Measurements from ENCODE around the gene SMIM41.

Gene SMIM41

GRCh38 chr12:52046859-52047258, 32.6 kb upstream of the SMIM41 start:
- Histone ChIP-seq H3K4me3 (replicated peaks; ENCODE audit: low read depth, low read length) (no peak overlapping the region), H3K27me3 (replicated peaks; ENCODE audit: control insufficient read depth, insufficient read depth, low read length) (no peaks in the 10 kb centered on the region), H3K36me3 (ENCODE audit: control insufficient read depth, insufficient read depth, low read length) (no peaks in the 10 kb centered on the region)
- no peak for TF ChIP-seq CTCF (IDR thresholded peaks at IDR 0.05; ENCODE audit: insufficient read depth, low read length, poor library complexity, severe bottlenecking)
- DNase-seq (ENCODE audit: extremely low read depth, insufficient read length): no peak

- H3K27me3 ChIP-seq (replicated peaks; ENCODE audit: control insufficient read depth, insufficient read depth, low read length): no peaks in the 10 kb centered on the region
- no peaks in the 10 kb centered on the region for H3K36me3 ChIP-seq (ENCODE audit: control insufficient read depth, insufficient read depth, low read length)
- H3K4me3 ChIP-seq (replicated peaks; ENCODE audit: low read depth, low read length): no peak overlapping the region
- no peak for TF ChIP-seq CTCF (IDR thresholded peaks at IDR 0.05; ENCODE audit: insufficient read depth, low read length, poor library complexity, severe bottlenecking)
- no peak for DNase-seq (ENCODE audit: extremely low read depth, insufficient read length)
These were observed 30.2 kb upstream of the SMIM41 start for GRCh38 chr12:52049286-52049685.

- H3K4me3 ChIP-seq (replicated peaks; ENCODE audit: low read depth, low read length): no peak overlapping the region
- DNase-seq (ENCODE audit: extremely low read depth, insufficient read length): no peak
- no peaks in the 10 kb centered on the region for H3K27me3 ChIP-seq (replicated peaks; ENCODE audit: control insufficient read depth, insufficient read depth, low read length)
- no peaks in the 10 kb centered on the region for H3K36me3 ChIP-seq (ENCODE audit: control insufficient read depth, insufficient read depth, low read length)
- no peak for TF ChIP-seq CTCF (IDR thresholded peaks at IDR 0.05; ENCODE audit: insufficient read depth, low read length, poor library complexity, severe bottlenecking)
These were observed 29.8 kb upstream of the SMIM41 start for GRCh38 chr12:52049688-52050087.

GRCh38 chr12:52050116-52050757, 29.3 kb upstream of the SMIM41 start:
- DNase-seq (ENCODE audit: extremely low read depth, insufficient read length): no peak
- Histone ChIP-seq H3K4me3 (replicated peaks; ENCODE audit: low read depth, low read length) (peak overlapping the region; percentile 68), H3K36me3 (ENCODE audit: control insufficient read depth, insufficient read depth, low read length) (no peaks in the 10 kb centered on the region), H3K27me3 (replicated peaks; ENCODE audit: control insufficient read depth, insufficient read depth, low read length) (no peaks in the 10 kb centered on the region)
- no peak for TF ChIP-seq CTCF (IDR thresholded peaks at IDR 0.05; ENCODE audit: insufficient read depth, low read length, poor library complexity, severe bottlenecking)

GRCh38 chr12:52050758-52051541, 28.6 kb upstream of the SMIM41 start, which contains the start of gene NR4A1:
NR4A1 (plus strand) TSS chr12:52051442; CDS start chr12:52054329, 2,887 bp downstream.
- peak; percentile 94 for DNase-seq (ENCODE audit: extremely low read depth, insufficient read length)
- H3K36me3 ChIP-seq (ENCODE audit: control insufficient read depth, insufficient read depth, low read length): no peaks in the 10 kb centered on the region
- H3K27me3 ChIP-seq (replicated peaks; ENCODE audit: control insufficient read depth, insufficient read depth, low read length): no peaks in the 10 kb centered on the region
- TF ChIP-seq CTCF (IDR thresholded peaks at IDR 0.05; ENCODE audit: insufficient read depth, low read length, poor library complexity, severe bottlenecking): peak; percentile 29
- H3K4me3 ChIP-seq (replicated peaks; ENCODE audit: low read depth, low read length): peak within 1 kb of the TSS; percentile 68
